ENCODE results near the gene TUSC2. TPM values are rescaled to one million over a fixed set of nuclear protein-coding genes. Genes with fewer than 3 reads are reported as not detected.

The TUSC2 gene
- total and polyA plus RNA-seq, 9 of the 15 experiments (the other 6 are each of a cell fraction or from before 2014, with no cell fraction given): 2.8 to 67.5 (median 25.8) TPM

- no peak for TF ChIP-seq CEBPZ (IDR thresholded peaks at IDR 0.05; ENCODE audit: borderline replicate concordance, low read depth, low read length)
- TF ChIP-seq USF2 (CRISPR knock-in tag; IDR thresholded peaks at IDR 0.05): no peak
- TF ChIP-seq BHLHE40 (IDR thresholded peaks at IDR 0.05; ENCODE audit: low read length): peak; percentile 98
- no peak for TF ChIP-seq SMARCB1 (IDR thresholded peaks at IDR 0.05; ENCODE audit: insufficient read length, low read depth)
- no peak for TF ChIP-seq ZKSCAN3 (CRISPR knock-in tag; IDR thresholded peaks at IDR 0.05)
- no peak for TF ChIP-seq TAL1 (IDR thresholded peaks at IDR 0.05)
- no peak for TF ChIP-seq SPI1 (IDR thresholded peaks at IDR 0.05; ENCODE audit: borderline replicate concordance, low read depth, low read length)
- peak; percentile 44; the same call in 1 of the 2 replicates for TF ChIP-seq CREB1 (IDR thresholded peaks at IDR 0.05)
- peak; percentile 67; the same call in 1 of the 2 replicates for TF ChIP-seq CREB1 (CRISPR knock-in tag; IDR thresholded peaks at IDR 0.05)
- TF ChIP-seq REST (IDR thresholded peaks at IDR 0.05; ENCODE audit: borderline replicate concordance): no peak
- 0 out of 2 replicates have a peak, but pooled peaks have one; percentile 42 for TF ChIP-seq REST (CRISPR knock-in tag; IDR thresholded peaks at IDR 0.05; ENCODE audit: low read depth)
- no peak for TF ChIP-seq NR2C2 (CRISPR knock-in tag; IDR thresholded peaks at IDR 0.05)
- peak; percentile 63; the same call in 1 of the 2 replicates for TF ChIP-seq NR2C2 (tag; IDR thresholded peaks at IDR 0.05)
- no peak for TF ChIP-seq ZNF445 (CRISPR knock-in tag; IDR thresholded peaks at IDR 0.05; ENCODE audit: low read depth)
- 0 out of 2 replicates have a peak, but pooled peaks have one; percentile 61 for TF ChIP-seq ZBTB17 (CRISPR knock-in tag; IDR thresholded peaks at IDR 0.05)
Observed at GRCh38 chr3:50337175-50337861, 9.3 kb upstream of the TUSC2 start (continued).
